ENCODE results near the gene KMT2C. TPM values are rescaled to one million over a fixed set of nuclear protein-coding genes. Genes with fewer than 3 reads are reported as not detected.
"Not testable (repeated sequence)": the region's sequence is repeated elsewhere in the genome, so short reads cannot be mapped to it uniquely, and the experiment has no call there.

KMT2C gene
- polyA plus RNA-seq (ENCODE audit: insufficient read length in 4 of 4): 10 to 100 TPM; 34.5 to 41.3 (median 36.7) TPM

DNA sequence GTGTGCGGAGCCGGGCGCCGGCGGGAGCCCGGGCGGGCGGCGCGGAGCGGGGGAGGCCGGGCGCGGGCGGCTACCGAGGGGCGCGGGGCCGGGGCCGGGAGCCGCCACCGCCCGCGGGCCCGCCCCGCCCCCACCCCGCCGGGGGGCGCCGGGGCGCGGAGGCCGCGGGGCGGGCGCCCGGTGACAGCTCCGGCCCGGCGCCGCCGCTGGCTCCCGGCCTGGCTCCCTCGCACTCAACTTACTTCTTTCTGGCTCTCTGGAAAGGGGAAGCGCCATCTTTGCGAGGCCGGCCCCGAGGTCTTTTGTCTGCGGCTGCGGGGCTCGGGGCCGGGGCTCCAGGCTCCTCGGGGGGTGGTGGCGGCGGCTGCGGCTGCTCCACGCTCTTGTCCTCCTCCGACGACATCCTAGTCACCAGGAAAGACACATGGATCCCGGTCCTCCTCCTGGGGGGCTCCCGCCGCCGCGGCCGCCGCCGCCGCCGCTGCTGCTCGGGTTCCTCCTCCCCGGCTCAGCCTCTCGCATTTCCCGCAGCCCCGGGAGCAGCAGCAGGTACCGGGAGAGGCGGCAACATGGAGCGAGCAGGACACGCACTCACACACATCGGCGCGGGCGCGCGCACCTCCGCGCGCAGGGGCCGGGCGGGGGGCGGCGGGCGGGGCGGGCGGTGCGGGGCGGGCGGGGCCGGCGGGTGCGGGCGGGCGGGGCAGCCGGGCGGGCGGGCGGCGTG lies at the start of gene KMT2C:
TSS of gene KMT2C (minus strand) at position 620 of the 727 bp plus-strand sequence. CDS start at position 403, 217 bp downstream.
- no peak for DNase-seq (ENCODE audit: low read depth in 4 of 4, low spot score in 3 of 4)

- DNase-seq (ENCODE audit: low read depth in 4 of 4, low spot score in 3 of 4): no peak
These were observed 45.3 kb upstream of the KMT2C start for GRCh38 chr7:152481082-152481481.

- no peak for DNase-seq (ENCODE audit: low read depth in 4 of 4, low spot score in 3 of 4)
These were observed 44.9 kb upstream of the KMT2C start for GRCh38 chr7:152480664-152481063.

GRCh38 chr7:152479595-152479994 lies 43.8 kb upstream of the KMT2C start:
- DNase-seq (ENCODE audit: low read depth in 4 of 4, low spot score in 3 of 4): no peak

GRCh38 chr7:152478140-152478539 lies 42.3 kb upstream of the KMT2C start:
- DNase-seq (ENCODE audit: low read depth in 4 of 4, low spot score in 3 of 4): no peak

- no peak for DNase-seq (ENCODE audit: low read depth in 4 of 4, low spot score in 3 of 4)
These were observed 41.3 kb upstream of the KMT2C start for GRCh38 chr7:152477079-152477478.

GRCh38 chr7:152476551-152476950 lies 40.7 kb upstream of the KMT2C start:
- no peak for DNase-seq (ENCODE audit: low read depth in 4 of 4, low spot score in 3 of 4)

DNA sequence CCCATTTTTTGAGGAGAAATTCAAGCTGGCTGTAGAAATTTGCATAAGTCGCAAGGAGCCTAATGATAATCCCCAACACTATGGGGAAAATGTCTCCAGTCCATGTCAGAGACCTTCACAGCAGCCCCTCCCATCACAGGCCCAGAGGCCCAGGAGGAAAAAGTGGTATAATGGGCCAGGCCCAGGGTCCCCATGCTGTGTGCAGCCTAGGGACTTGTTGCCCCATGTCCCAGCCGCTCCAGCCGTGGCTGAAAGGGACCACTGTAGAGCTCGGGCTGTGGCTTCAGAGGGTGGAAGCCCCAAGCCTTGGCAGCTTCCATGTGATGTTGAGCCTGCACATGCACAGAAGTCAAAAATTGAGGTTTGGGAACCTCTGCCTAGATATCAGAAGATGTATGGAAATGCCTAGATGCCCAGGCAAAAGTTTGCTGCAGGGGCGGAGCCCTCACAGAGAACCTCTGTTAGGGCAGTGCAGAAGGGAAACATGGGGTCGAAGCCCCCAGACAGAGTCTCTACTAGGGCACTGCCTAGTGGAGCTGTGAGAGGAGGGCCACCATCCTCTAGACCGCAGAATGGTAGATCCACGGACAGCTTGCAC lies 35.3 kb upstream of the KMT2C start:
- not testable (repeated sequence) for DNase-seq (ENCODE audit: low read depth in 4 of 4, low spot score in 3 of 4)

GRCh38 chr7:152470251-152471022 lies 34.6 kb upstream of the KMT2C start:
- DNase-seq (ENCODE audit: low read depth in 4 of 4, low spot score in 3 of 4): not testable (repeated sequence)

GRCh38 chr7:152469576-152469975 lies 33.8 kb upstream of the KMT2C start:
- not testable (repeated sequence) for DNase-seq (ENCODE audit: low read depth in 4 of 4, low spot score in 3 of 4)

DNA sequence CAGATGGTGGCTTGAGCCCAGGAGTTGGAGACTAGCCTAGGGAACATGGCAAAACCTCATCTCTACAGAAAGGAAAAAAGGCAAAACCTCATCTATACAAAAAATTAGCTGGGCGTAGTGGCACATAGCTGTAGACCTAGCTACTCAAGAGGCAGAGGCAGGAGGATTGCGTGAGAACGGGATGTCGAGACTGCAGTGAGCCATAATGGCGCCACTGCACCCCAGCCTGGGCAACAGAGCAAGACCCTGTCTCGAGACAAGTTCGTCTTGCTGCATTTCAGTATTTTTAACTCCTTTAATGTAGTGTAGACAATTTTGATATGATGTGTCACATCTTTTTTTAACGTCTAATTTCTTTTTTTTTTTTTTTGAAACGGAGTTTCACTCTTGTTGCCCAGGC lies 31.4 kb upstream of the KMT2C start:
- no peak for DNase-seq (ENCODE audit: low read depth in 4 of 4, low spot score in 3 of 4)

DNA sequence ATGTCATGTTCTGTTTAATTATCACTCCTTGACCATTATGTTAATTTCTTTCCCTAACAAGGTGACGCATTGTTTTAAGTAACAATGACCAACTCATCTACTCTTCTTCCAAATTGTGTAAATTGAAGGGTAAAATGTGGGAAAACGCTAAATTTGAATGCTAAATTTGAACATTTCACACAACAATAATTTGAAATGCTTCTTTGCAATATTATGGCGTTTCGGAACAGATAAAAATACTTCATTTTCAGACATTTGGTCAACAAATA lies 29.2 kb upstream of the KMT2C start:
- no peak for DNase-seq (ENCODE audit: low read depth in 4 of 4, low spot score in 3 of 4)

GRCh38 chr7:152464312-152465118 lies 28.7 kb upstream of the KMT2C start:
- DNase-seq (ENCODE audit: low read depth in 4 of 4, low spot score in 3 of 4): peak; percentile 45 to 73 (median 64)

DNA sequence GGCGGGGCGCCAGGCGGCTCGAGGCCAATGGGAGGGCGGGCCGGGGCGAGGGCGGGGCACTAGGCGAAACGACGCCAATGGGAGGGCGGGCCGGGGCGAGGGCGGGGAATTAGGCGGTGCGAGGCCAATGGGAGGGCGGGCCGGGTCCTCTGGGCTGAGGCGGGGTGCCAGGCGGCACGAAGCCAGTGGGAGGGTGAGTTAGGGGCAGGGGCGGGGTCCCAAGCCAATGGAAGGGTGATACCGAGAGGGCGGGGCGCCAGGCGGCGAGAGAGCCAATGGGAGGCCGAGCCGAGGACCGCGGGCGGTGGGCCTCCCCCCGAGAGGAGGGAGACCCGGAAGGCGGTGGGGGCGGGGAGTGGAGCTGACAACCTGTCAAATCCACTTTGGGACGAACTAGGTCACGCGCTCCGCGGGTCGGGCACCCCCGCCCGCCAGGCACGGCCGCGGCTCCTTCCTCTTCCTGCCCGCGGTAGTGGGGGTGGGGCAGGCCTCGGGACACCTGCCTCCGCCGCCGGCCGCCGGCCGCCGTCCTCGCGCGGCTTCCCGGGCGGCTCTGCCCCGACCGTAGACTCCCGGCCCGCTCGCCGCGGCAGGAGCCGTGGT lies 28.0 kb upstream of the KMT2C start:
- DNase-seq (ENCODE audit: low read depth in 4 of 4, low spot score in 3 of 4): peak; percentile 97 to 99 (median 98)

GRCh38 chr7:152462995-152463708 lies 27.3 kb upstream of the KMT2C start:
- DNase-seq (ENCODE audit: low read depth in 4 of 4, low spot score in 3 of 4): peak in 3 of 4 donors; percentile 40 to 74 (median 71)

DNA sequence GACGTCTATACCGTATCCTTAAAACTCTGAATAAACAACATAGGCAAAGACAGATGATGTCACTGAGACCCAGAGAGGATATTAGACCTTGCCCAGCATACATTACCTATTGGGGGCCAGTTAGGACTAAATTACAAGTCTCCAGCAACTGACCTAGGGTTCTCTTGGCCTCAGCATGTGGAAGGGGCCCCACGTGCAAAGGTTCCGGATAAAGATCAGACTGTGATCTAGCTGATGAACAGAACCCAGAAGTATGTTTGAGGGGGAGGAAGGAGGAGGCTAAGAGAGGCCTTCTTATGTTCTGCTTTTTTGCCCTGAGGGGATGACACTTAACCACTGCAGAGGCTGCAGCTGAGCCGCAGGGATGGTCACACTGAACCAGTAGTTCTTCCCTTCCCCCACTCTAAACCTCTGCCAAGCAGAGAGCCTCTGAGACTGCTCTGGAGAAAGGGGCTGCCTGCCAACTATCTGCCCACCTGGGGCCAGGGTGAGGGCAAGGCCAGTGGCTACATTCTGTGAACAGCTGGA lies 24.0 kb upstream of the KMT2C start:
- DNase-seq (ENCODE audit: low read depth in 4 of 4, low spot score in 3 of 4): no peak

DNA sequence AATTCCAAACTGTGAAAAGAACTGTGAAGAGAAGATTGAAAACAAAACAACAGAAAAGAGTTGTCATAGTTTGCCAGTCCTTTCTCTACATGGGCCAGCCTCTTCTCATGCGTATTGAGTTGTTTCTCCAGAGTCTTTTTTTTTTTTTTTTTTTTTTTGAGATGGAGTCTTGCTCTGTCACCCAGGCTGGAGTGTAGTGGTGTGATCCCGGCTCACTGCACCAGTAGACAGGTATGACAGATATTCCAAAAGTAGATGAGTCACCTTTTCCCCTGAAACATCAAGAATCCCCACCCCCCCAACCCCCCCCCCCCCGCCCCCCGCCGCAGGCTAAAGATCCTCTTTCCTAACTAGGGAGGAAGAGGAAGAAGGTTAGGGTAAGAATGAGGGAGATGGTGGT lies 15.6 kb upstream of the KMT2C start:
- no peak for DNase-seq (ENCODE audit: low read depth in 4 of 4, low spot score in 3 of 4)

- not testable (repeated sequence) for DNase-seq (ENCODE audit: low read depth in 4 of 4, low spot score in 3 of 4)
These were observed 9.7 kb upstream of the KMT2C start for GRCh38 chr7:152445386-152446008.

- DNase-seq (ENCODE audit: low read depth in 4 of 4, low spot score in 3 of 4): no peak
These were observed 7.8 kb upstream of the KMT2C start for GRCh38 chr7:152443586-152443985.

All from right renal pelvis (tissue), 4 donors.